Fibroblast of pulmonary artery (primary cell): ENCODE measurements around the gene MTCL1.
A peak's percentile ranks its signal among the peaks of the same experiment; 100 is the strongest.

ENCODE experiments used
- DNase-seq: peaks from one replicate; pipeline ENCODE4 v3.0.0-alpha.2; 2010; ENCODE audit warnings: low read depth
- H3K4me3 ChIP-seq: replicated peaks from 2 replicates; pipeline ENCODE4 v1.5.1; 2011; ENCODE audit warnings: low read depth, mild to moderate bottlenecking, control low read depth, low read length, moderate library complexity
- CTCF ChIP-seq: IDR thresholded peaks from 2 replicates; pipeline ENCODE4 v1.5.1; 2011; ENCODE audit warnings: mild to moderate bottlenecking, control low read depth, low read length, inconsistent platforms; ENCODE audit errors: missing control alignments

The MTCL1 gene

GRCh38 chr18:8776013-8776943 is 70.9 kb downstream of the MTCL1 start:
- no peak overlapping the region for H3K4me3 ChIP-seq
- DNase-seq = peak; percentile 39
- TF ChIP-seq CTCF = no peak

- TF ChIP-seq CTCF = no peak
- no peak for DNase-seq
- H3K4me3 ChIP-seq = no peak overlapping the region
Observed at GRCh38 chr18:8777846-8778245, 72.5 kb downstream of the MTCL1 start.

- TF ChIP-seq CTCF = no peak
- H3K4me3 ChIP-seq = no peak overlapping the region
- DNase-seq = no peak
Observed at GRCh38 chr18:8778386-8778785, 73.0 kb downstream of the MTCL1 start.

- H3K4me3 ChIP-seq = no peak overlapping the region
- TF ChIP-seq CTCF = no peak
- no peak for DNase-seq
Observed at GRCh38 chr18:8778824-8779223, 73.5 kb downstream of the MTCL1 start.

- no peak for TF ChIP-seq CTCF
- no peak for DNase-seq
- no peak overlapping the region for H3K4me3 ChIP-seq
Observed at GRCh38 chr18:8779251-8779650, 73.9 kb downstream of the MTCL1 start.

GRCh38 chr18:8780227-8780626 is 74.9 kb downstream of the MTCL1 start:
- no peak for DNase-seq
- H3K4me3 ChIP-seq = no peak overlapping the region
- TF ChIP-seq CTCF = no peak

- H3K4me3 ChIP-seq = no peak overlapping the region
- no peak for TF ChIP-seq CTCF
- DNase-seq = no peak
Observed at GRCh38 chr18:8781671-8782070, 76.3 kb downstream of the MTCL1 start.
